Measurements from ENCODE around the gene RECQL5. TPM values are rescaled to one million over a fixed set of nuclear protein-coding genes. Genes with fewer than 3 reads are reported as not detected.

The RECQL5 gene
- total RNA-seq, 1 donor from 2014 or later = 43.1 TPM

GRCh38 chr17:75631353-75631752 is 35.6 kb downstream of the RECQL5 start:
- Histone ChIP-seq H3K4me1 (peaks cover 21% of the 10 kb centered on the region), H3K27me3 (no peaks in the 10 kb centered on the region), H3K36me3 (peaks cover 22% of the 10 kb centered on the region), H3K27ac (no peak overlapping the region), H3K9me3 (no peaks in the 10 kb centered on the region), H3K4me3 (no peak overlapping the region)
- ATAC-seq (no peak), DNase-seq (no peak)
- intact Hi-C loops (cut with DNase I) = no loop called here
- TF ChIP-seq CTCF (IDR thresholded peaks at IDR 0.05) = no peak

- TF ChIP-seq CTCF (IDR thresholded peaks at IDR 0.05) = no peak
- H3K36me3 ChIP-seq = peaks cover 33% of the 10 kb centered on the region
- intact Hi-C loops (cut with DNase I) = no loop called here
Observed at GRCh38 chr17:75630071-75630917, 36.7 kb downstream of the RECQL5 start.

GRCh38 chr17:75629157-75629556 is 37.8 kb downstream of the RECQL5 start:
- intact Hi-C loops (cut with DNase I) = no loop called here
- no peak for DNase-seq

More at GRCh38 chr17:75630071-75630917, 36.7 kb downstream of the RECQL5 start:
- ATAC-seq = no peak
- no peak overlapping the region for H3K27ac ChIP-seq
- H3K27me3 ChIP-seq = no peaks in the 10 kb centered on the region
- H3K9me3 ChIP-seq = no peaks in the 10 kb centered on the region
- DNase-seq = no peak
- peaks cover 21% of the 10 kb centered on the region for H3K4me1 ChIP-seq
- H3K4me3 ChIP-seq = no peak overlapping the region

GRCh38 chr17:75628425-75628824 is 38.5 kb downstream of the RECQL5 start:
- no peak overlapping the region for H3K27ac ChIP-seq
- no peak overlapping the region for H3K4me3 ChIP-seq
- peaks cover 43% of the 10 kb centered on the region for H3K36me3 ChIP-seq
- H3K4me1 ChIP-seq = peaks cover 11% of the 10 kb centered on the region
- no peaks in the 10 kb centered on the region for H3K27me3 ChIP-seq
- no peaks in the 10 kb centered on the region for H3K9me3 ChIP-seq
- ATAC-seq = no peak
- DNase-seq = no peak
- intact Hi-C loops (cut with DNase I) = no loop called here
- TF ChIP-seq CTCF (IDR thresholded peaks at IDR 0.05) = no peak

More at GRCh38 chr17:75629157-75629556, 37.8 kb downstream of the RECQL5 start:
- Histone ChIP-seq H3K4me3 (no peak overlapping the region), H3K4me1 (peaks cover 18% of the 10 kb centered on the region), H3K9me3 (no peaks in the 10 kb centered on the region), H3K27ac (no peak overlapping the region), H3K27me3 (no peaks in the 10 kb centered on the region), H3K36me3 (peaks cover 43% of the 10 kb centered on the region)
- no peak for TF ChIP-seq CTCF (IDR thresholded peaks at IDR 0.05)
- ATAC-seq = no peak

- Histone ChIP-seq H3K9me3 (no peaks in the 10 kb centered on the region), H3K4me1 (no peaks in the 10 kb centered on the region), H3K4me3 (no peak overlapping the region), H3K27me3 (no peaks in the 10 kb centered on the region), H3K27ac (no peak overlapping the region), H3K36me3 (peaks cover 43% of the 10 kb centered on the region)
- intact Hi-C loops (cut with DNase I) = no loop called here
- DNase-seq (no peak), ATAC-seq (no peak)
- TF ChIP-seq CTCF (IDR thresholded peaks at IDR 0.05) = no peak
Observed at GRCh38 chr17:75627094-75627493, 39.9 kb downstream of the RECQL5 start.
